GM20000 (cell line): ENCODE results near the gene MRPS26.

Experiments
- DNase-seq: peaks from one replicate; pipeline ENCODE4 v3.0.0; 2012; ENCODE audit warnings: low spot score
- CTCF ChIP-seq: IDR thresholded peaks from 2 replicates; pipeline ENCODE4 v1.5.1; 2012; ENCODE audit warnings: mild to moderate bottlenecking, control low read depth; ENCODE audit errors: extremely low read depth, missing control alignments

The MRPS26 gene

DNA sequence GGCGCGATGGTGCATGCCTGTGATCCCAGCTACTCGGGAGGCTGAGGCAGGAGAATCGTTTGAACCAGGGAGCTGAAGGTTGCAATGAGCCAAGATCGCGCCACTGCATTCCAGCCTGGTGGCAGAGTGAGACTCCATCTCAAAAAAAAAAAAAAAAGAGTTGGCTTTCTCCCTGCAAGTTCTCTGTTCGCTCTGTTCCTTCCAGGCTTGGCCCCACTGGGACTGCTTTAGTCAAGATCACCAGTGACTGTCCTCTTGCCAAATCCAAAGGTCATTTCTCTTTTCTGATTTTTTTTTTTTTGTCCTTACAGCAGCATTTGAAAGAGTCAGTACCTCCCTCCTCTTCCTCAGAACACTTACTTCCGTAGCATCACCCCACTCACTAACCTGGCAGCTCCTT, 13.2 kb upstream of the MRPS26 start:
- DNase-seq: no peak
- TF ChIP-seq CTCF: no peak

DNA sequence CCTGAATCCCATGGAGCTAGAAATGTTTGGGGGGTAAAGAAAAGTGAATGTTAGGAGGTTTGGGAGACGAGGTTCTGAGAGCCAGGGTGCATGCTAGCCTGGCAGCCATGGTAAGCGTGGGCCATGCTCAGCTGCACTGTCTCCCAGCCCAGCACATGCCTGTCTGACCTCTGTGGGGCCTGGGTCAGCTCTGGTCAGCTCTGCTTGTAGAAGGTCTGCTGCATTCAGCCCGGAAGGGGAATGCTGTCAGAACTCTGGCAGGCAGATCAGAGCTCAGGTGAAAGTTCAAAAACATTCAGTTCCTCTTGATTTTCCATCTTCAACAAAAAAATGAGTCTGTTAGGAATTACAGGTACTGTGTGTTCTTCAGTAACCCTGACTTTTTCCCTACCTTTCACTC, 8.2 kb upstream of the MRPS26 start:
- DNase-seq: no peak
- TF ChIP-seq CTCF: no peak

GRCh38 chr20:3038454-3038853, 7.4 kb upstream of the MRPS26 start:
- TF ChIP-seq CTCF: no peak

GRCh38 chr20:3039426-3039825, 6.4 kb upstream of the MRPS26 start:
- DNase-seq: no peak
- TF ChIP-seq CTCF: no peak

More at GRCh38 chr20:3038454-3038853, 7.4 kb upstream of the MRPS26 start:
- DNase-seq: no peak

GRCh38 chr20:3040086-3040485, 5.8 kb upstream of the MRPS26 start:
- TF ChIP-seq CTCF: no peak
- DNase-seq: no peak

DNA sequence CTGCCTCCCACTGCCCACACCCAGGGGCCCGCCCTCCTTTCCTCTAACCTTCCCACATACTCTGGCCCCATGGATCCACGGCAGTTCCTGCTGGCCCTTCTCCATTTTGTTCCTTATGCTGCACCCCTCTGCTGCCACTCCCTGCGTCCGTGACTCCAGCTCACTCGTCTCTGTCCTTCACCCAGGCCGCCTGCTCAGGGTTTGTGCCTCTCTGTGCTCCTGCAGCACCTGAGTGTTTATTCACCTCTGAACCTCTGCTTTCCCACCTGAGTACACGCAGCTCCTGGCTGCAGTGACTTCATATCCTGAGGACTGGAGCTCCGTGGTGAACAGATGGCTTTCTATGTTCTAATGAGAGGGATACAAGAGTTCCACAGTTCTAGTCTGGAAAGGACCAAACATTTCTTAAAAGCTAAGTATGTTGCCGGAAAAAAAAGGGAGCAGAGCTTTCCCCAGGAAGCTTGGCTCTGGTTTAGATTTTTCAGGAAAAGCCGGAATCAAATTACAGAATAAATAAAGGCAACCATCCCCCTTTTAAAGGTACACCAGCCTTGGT, 3.9 kb upstream of the MRPS26 start:
- no peak for DNase-seq
- no peak for TF ChIP-seq CTCF

DNA sequence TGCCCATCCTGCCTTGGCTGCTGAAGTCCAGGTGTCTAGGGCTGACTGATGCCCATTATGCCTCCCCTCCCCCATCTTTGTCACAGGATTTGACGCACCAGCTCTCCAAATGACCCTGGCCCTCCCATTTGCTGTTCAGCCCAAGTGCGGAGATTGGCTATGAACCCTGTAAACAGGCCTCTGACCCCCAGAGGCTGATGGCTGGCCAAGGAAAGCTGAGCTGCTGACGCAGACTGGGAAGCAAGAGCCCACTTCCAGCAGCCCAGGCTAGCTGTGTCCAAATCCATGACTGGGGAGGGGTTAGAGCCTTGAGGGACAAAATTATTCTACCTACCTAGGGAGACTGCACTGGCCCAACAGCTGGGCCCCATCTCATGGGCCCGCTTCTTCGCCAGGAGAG, 3.2 kb upstream of the MRPS26 start:
- TF ChIP-seq CTCF: no peak
- no peak for DNase-seq
